Activated naive CD4-positive, alpha-beta T cell treated with anti-CD3 and anti-CD28 coated beads for 36 hours (primary cell): Measurements from ENCODE around the gene HMCN2. TPM values are rescaled to one million over a fixed set of nuclear protein-coding genes. Genes with fewer than 3 reads are reported as not detected.

Source experiments
- CTCF ChIA-PET: fragments of 350-600 bp; sonication (Branson Sonifier 250); formaldehyde crosslinking; loops from one replicate; lab custom pipeline; 2021; ENCODE audit warnings: antibody characterized with exemption; lab: Charles Lee
- DNase-seq: peaks from one replicate; pipeline ENCODE4 v3.0.0-alpha.2; 2020
- H3K27ac Mint-ChIP-seq: one replicate; pipeline ENCODE4 v1.8.0; 2021; ENCODE audit warnings: mild to moderate bottlenecking, mixed read lengths
- H3K27me3 Mint-ChIP-seq: one replicate; pipeline ENCODE4 v1.8.0; 2021; ENCODE audit warnings: low read depth, mixed read lengths
- H3K36me3 Mint-ChIP-seq: one replicate; pipeline ENCODE4 v1.8.0; 2021; ENCODE audit warnings: low read depth, mixed read lengths
- H3K4me1 Mint-ChIP-seq: one replicate; pipeline ENCODE4 v1.8.0; 2021; ENCODE audit warnings: low read depth, mixed read lengths
- H3K4me3 Mint-ChIP-seq: one replicate; pipeline ENCODE4 v1.8.0; 2021; ENCODE audit warnings: mild to moderate bottlenecking, moderate library complexity, mixed read lengths
- H3K9me3 Mint-ChIP-seq: one replicate; pipeline ENCODE4 v1.8.0; 2021; ENCODE audit warnings: mixed read lengths
- intact Hi-C: fragments of 100-400 bp; cut with micrococcal nuclease; formaldehyde crosslinking; loops from one replicate; pipeline ENCODE4 v1.15.1; 2023
- total RNA-seq, 2 experiments: library from RNA; stranded (reverse); gene quantifications; one replicate each; pipeline ENCODE4 v1.2.3, GENCODE V29; 2021

HMCN2 gene
- total RNA-seq, 2 experiments from 2014 or later, result not detected

- CTCF ChIA-PET, result interaction anchor here (1.1 kb wide), 1 partner anchor 30 kb away, joined by 3 read pairs; no protein-coding TSS in a partner anchor
- intact Hi-C loops, result no loop called here
Observed at GRCh38 chr9:130310456-130310855, 44.9 kb downstream of the HMCN2 start.

GRCh38 chr9:130311003-130311402 lies 45.4 kb downstream of the HMCN2 start:
- CTCF ChIA-PET, result interaction anchor here (1.1 kb wide), 1 partner anchor 30 kb away, joined by 3 read pairs; no protein-coding TSS in a partner anchor
- Mint-ChIP-seq H3K27me3 (no peaks in the 10 kb centered on the region), H3K4me3 (no peak overlapping the region), H3K27ac (no peak overlapping the region), H3K9me3 (no peaks in the 10 kb centered on the region), H3K36me3 (no peaks in the 10 kb centered on the region), H3K4me1 (no peaks in the 10 kb centered on the region)
- no peak for DNase-seq
- intact Hi-C loops, result no loop called here

More at GRCh38 chr9:130310456-130310855, 44.9 kb downstream of the HMCN2 start:
- no peak overlapping the region for H3K4me3 Mint-ChIP-seq
- no peaks in the 10 kb centered on the region for H3K9me3 Mint-ChIP-seq
- no peaks in the 10 kb centered on the region for H3K4me1 Mint-ChIP-seq
- no peak overlapping the region for H3K27ac Mint-ChIP-seq
- H3K36me3 Mint-ChIP-seq, result no peaks in the 10 kb centered on the region
- no peak for DNase-seq
- H3K27me3 Mint-ChIP-seq, result no peaks in the 10 kb centered on the region

- Mint-ChIP-seq H3K27ac (no peak overlapping the region), H3K36me3 (no peaks in the 10 kb centered on the region), H3K9me3 (no peaks in the 10 kb centered on the region), H3K27me3 (no peaks in the 10 kb centered on the region), H3K4me3 (no peak overlapping the region), H3K4me1 (no peaks in the 10 kb centered on the region)
- intact Hi-C loops, result no loop called here
- no peak for DNase-seq
- CTCF ChIA-PET, result interaction anchor here (0.7 kb wide), 1 partner anchor 68 kb away, joined by 3 read pairs; no protein-coding TSS in a partner anchor
Observed at GRCh38 chr9:130311408-130312140, 46.0 kb downstream of the HMCN2 start.

GRCh38 chr9:130313103-130313858 lies 47.7 kb downstream of the HMCN2 start:
- peaks cover 2% of the 10 kb centered on the region for H3K27me3 Mint-ChIP-seq
- H3K9me3 Mint-ChIP-seq, result no peaks in the 10 kb centered on the region
- no peak overlapping the region for H3K27ac Mint-ChIP-seq
- no peak overlapping the region for H3K4me3 Mint-ChIP-seq
- no peak for DNase-seq
- CTCF ChIA-PET, result no interaction called here
- H3K36me3 Mint-ChIP-seq, result no peaks in the 10 kb centered on the region
- no peaks in the 10 kb centered on the region for H3K4me1 Mint-ChIP-seq
- intact Hi-C loops, result no loop called here

GRCh38 chr9:130315446-130316226 lies 50.1 kb downstream of the HMCN2 start:
- Mint-ChIP-seq H3K9me3 (no peaks in the 10 kb centered on the region), H3K4me3 (no peak overlapping the region), H3K27ac (no peak overlapping the region), H3K4me1 (no peaks in the 10 kb centered on the region), H3K36me3 (no peaks in the 10 kb centered on the region), H3K27me3 (peaks cover 9% of the 10 kb centered on the region)
- no peak for DNase-seq
- CTCF ChIA-PET, result interaction anchor here (0.5 kb wide), 1 partner anchor 202 kb away, joined by 3 read pairs; no protein-coding TSS in a partner anchor
- intact Hi-C loops, result no loop called here

- intact Hi-C loops, result no loop called here
- Mint-ChIP-seq H3K27me3 (peaks cover 16% of the 10 kb centered on the region), H3K9me3 (no peaks in the 10 kb centered on the region), H3K27ac (no peak overlapping the region), H3K4me3 (no peak overlapping the region), H3K4me1 (no peaks in the 10 kb centered on the region), H3K36me3 (no peaks in the 10 kb centered on the region)
- no peak for DNase-seq
- CTCF ChIA-PET, result no interaction called here
Observed at GRCh38 chr9:130316430-130316829, 50.9 kb downstream of the HMCN2 start.

- Mint-ChIP-seq H3K9me3 (no peaks in the 10 kb centered on the region), H3K27me3 (peaks cover 30% of the 10 kb centered on the region), H3K4me1 (no peaks in the 10 kb centered on the region), H3K36me3 (no peaks in the 10 kb centered on the region), H3K4me3 (no peak overlapping the region), H3K27ac (no peak overlapping the region)
- intact Hi-C loops, result no loop called here
- CTCF ChIA-PET, result no interaction called here
- DNase-seq, result no peak
Observed at GRCh38 chr9:130319300-130319699, 53.7 kb downstream of the HMCN2 start.

GRCh38 chr9:130319944-130320712 lies 54.6 kb downstream of the HMCN2 start:
- no peak overlapping the region for H3K4me3 Mint-ChIP-seq
- no peak overlapping the region for H3K27ac Mint-ChIP-seq
- H3K9me3 Mint-ChIP-seq, result no peaks in the 10 kb centered on the region
- no peaks in the 10 kb centered on the region for H3K4me1 Mint-ChIP-seq
- CTCF ChIA-PET, result no interaction called here
- intact Hi-C loops, result no loop called here
- H3K36me3 Mint-ChIP-seq, result no peaks in the 10 kb centered on the region
- H3K27me3 Mint-ChIP-seq, result peaks cover 31% of the 10 kb centered on the region
- DNase-seq, result no peak

GRCh38 chr9:130320723-130321481 lies 55.3 kb downstream of the HMCN2 start:
- no peak overlapping the region for H3K27ac Mint-ChIP-seq
- H3K9me3 Mint-ChIP-seq, result no peaks in the 10 kb centered on the region
- H3K4me3 Mint-ChIP-seq, result no peak overlapping the region
- peaks cover 37% of the 10 kb centered on the region for H3K27me3 Mint-ChIP-seq
- intact Hi-C loops, result no loop called here
- DNase-seq, result no peak
- CTCF ChIA-PET, result no interaction called here
- H3K36me3 Mint-ChIP-seq, result no peaks in the 10 kb centered on the region
- no peaks in the 10 kb centered on the region for H3K4me1 Mint-ChIP-seq

- no peak overlapping the region for H3K27ac Mint-ChIP-seq
- intact Hi-C loops, result no loop called here
- no peaks in the 10 kb centered on the region for H3K36me3 Mint-ChIP-seq
- peaks cover 42% of the 10 kb centered on the region for H3K27me3 Mint-ChIP-seq
- no peak for DNase-seq
- H3K9me3 Mint-ChIP-seq, result no peaks in the 10 kb centered on the region
- H3K4me3 Mint-ChIP-seq, result no peak overlapping the region
- H3K4me1 Mint-ChIP-seq, result no peaks in the 10 kb centered on the region
- CTCF ChIA-PET, result no interaction called here
Observed at GRCh38 chr9:130321539-130321938, 56.0 kb downstream of the HMCN2 start.

- H3K36me3 Mint-ChIP-seq, result no peaks in the 10 kb centered on the region
- H3K9me3 Mint-ChIP-seq, result no peaks in the 10 kb centered on the region
- CTCF ChIA-PET, result no interaction called here
- no peak overlapping the region for H3K27ac Mint-ChIP-seq
- H3K4me1 Mint-ChIP-seq, result no peaks in the 10 kb centered on the region
- DNase-seq, result no peak
- peaks cover 43% of the 10 kb centered on the region for H3K27me3 Mint-ChIP-seq
- no peak overlapping the region for H3K4me3 Mint-ChIP-seq
- intact Hi-C loops, result no loop called here
Observed at GRCh38 chr9:130323051-130323745, 57.6 kb downstream of the HMCN2 start.
